Measurements from ENCODE around the gene PDE6B. TPM values are rescaled to one million over a fixed set of nuclear protein-coding genes. Genes with fewer than 3 reads are reported as not detected.
A peak's percentile ranks its signal among the peaks of the same experiment; 100 is the strongest.

The PDE6B gene
- total RNA-seq, 1 experiment from 2014 or later = 12.7 TPM

GRCh38 chr4:610411-611261 is 14.7 kb upstream of the PDE6B start:
- peak; percentile 53 for DNase-seq
- Histone ChIP-seq H3K36me3 (replicated peaks; ENCODE audit: control insufficient read depth, insufficient read depth, low read length) (no peaks in the 10 kb centered on the region), H3K4me3 (ENCODE audit: insufficient read depth, low read depth, low read length) (no peak overlapping the region), H3K27me3 (ENCODE audit: control insufficient read depth, insufficient read depth, low read length) (no peaks in the 10 kb centered on the region)

- DNase-seq = peak; percentile 37
- Histone ChIP-seq H3K4me3 (ENCODE audit: insufficient read depth, low read depth, low read length) (no peak overlapping the region), H3K27me3 (ENCODE audit: control insufficient read depth, insufficient read depth, low read length) (no peaks in the 10 kb centered on the region), H3K36me3 (replicated peaks; ENCODE audit: control insufficient read depth, insufficient read depth, low read length) (no peaks in the 10 kb centered on the region)
Observed at GRCh38 chr4:612052-612748, 13.2 kb upstream of the PDE6B start.

GRCh38 chr4:612749-613125 is 12.6 kb upstream of the PDE6B start:
- no peak for DNase-seq
- no peaks in the 10 kb centered on the region for H3K36me3 ChIP-seq (replicated peaks; ENCODE audit: control insufficient read depth, insufficient read depth, low read length)

GRCh38 chr4:613126-613525 is 12.2 kb upstream of the PDE6B start:
- DNase-seq = no peak
- Histone ChIP-seq H3K36me3 (replicated peaks; ENCODE audit: control insufficient read depth, insufficient read depth, low read length) (no peaks in the 10 kb centered on the region), H3K4me3 (ENCODE audit: insufficient read depth, low read depth, low read length) (no peak overlapping the region), H3K27me3 (ENCODE audit: control insufficient read depth, insufficient read depth, low read length) (no peaks in the 10 kb centered on the region)

More at GRCh38 chr4:612749-613125, 12.6 kb upstream of the PDE6B start:
- Histone ChIP-seq H3K4me3 (ENCODE audit: insufficient read depth, low read depth, low read length) (no peak overlapping the region), H3K27me3 (ENCODE audit: control insufficient read depth, insufficient read depth, low read length) (no peaks in the 10 kb centered on the region)

GRCh38 chr4:616091-616490 is 9.3 kb upstream of the PDE6B start:
- no peak for DNase-seq
- H3K36me3 ChIP-seq (replicated peaks; ENCODE audit: control insufficient read depth, insufficient read depth, low read length) = no peaks in the 10 kb centered on the region
- no peak overlapping the region for H3K4me3 ChIP-seq (ENCODE audit: insufficient read depth, low read depth, low read length)
- no peaks in the 10 kb centered on the region for H3K27me3 ChIP-seq (ENCODE audit: control insufficient read depth, insufficient read depth, low read length)

- Histone ChIP-seq H3K36me3 (replicated peaks; ENCODE audit: control insufficient read depth, insufficient read depth, low read length) (no peaks in the 10 kb centered on the region), H3K27me3 (ENCODE audit: control insufficient read depth, insufficient read depth, low read length) (no peaks in the 10 kb centered on the region), H3K4me3 (ENCODE audit: insufficient read depth, low read depth, low read length) (no peak overlapping the region)
- peak; percentile 38 for DNase-seq
Observed at GRCh38 chr4:616911-617643, 8.3 kb upstream of the PDE6B start.

GRCh38 chr4:617644-618641 is 7.4 kb upstream of the PDE6B start:
- Histone ChIP-seq H3K27me3 (ENCODE audit: control insufficient read depth, insufficient read depth, low read length) (no peaks in the 10 kb centered on the region), H3K4me3 (ENCODE audit: insufficient read depth, low read depth, low read length) (no peak overlapping the region), H3K36me3 (replicated peaks; ENCODE audit: control insufficient read depth, insufficient read depth, low read length) (no peaks in the 10 kb centered on the region)
- peak; percentile 70 for DNase-seq

- no peaks in the 10 kb centered on the region for H3K36me3 ChIP-seq (replicated peaks; ENCODE audit: control insufficient read depth, insufficient read depth, low read length)
- H3K27me3 ChIP-seq (ENCODE audit: control insufficient read depth, insufficient read depth, low read length) = no peaks in the 10 kb centered on the region
- H3K4me3 ChIP-seq (ENCODE audit: insufficient read depth, low read depth, low read length) = no peak overlapping the region
- DNase-seq = no peak
Observed at GRCh38 chr4:620201-620600, 5.2 kb upstream of the PDE6B start.

GRCh38 chr4:620851-621261 is 4.5 kb upstream of the PDE6B start:
- Histone ChIP-seq H3K4me3 (ENCODE audit: insufficient read depth, low read depth, low read length) (no peak overlapping the region), H3K27me3 (ENCODE audit: control insufficient read depth, insufficient read depth, low read length) (no peaks in the 10 kb centered on the region)
- DNase-seq = peak; percentile 46

GRCh38 chr4:621296-622070 is 3.9 kb upstream of the PDE6B start:
- no peaks in the 10 kb centered on the region for H3K36me3 ChIP-seq (replicated peaks; ENCODE audit: control insufficient read depth, insufficient read depth, low read length)
- no peak overlapping the region for H3K4me3 ChIP-seq (ENCODE audit: insufficient read depth, low read depth, low read length)
- DNase-seq = peak; percentile 44
- no peaks in the 10 kb centered on the region for H3K27me3 ChIP-seq (ENCODE audit: control insufficient read depth, insufficient read depth, low read length)

More at GRCh38 chr4:620851-621261, 4.5 kb upstream of the PDE6B start:
- no peaks in the 10 kb centered on the region for H3K36me3 ChIP-seq (replicated peaks; ENCODE audit: control insufficient read depth, insufficient read depth, low read length)

- DNase-seq = peak; percentile 34
- Histone ChIP-seq H3K4me3 (ENCODE audit: insufficient read depth, low read depth, low read length) (no peak overlapping the region), H3K36me3 (replicated peaks; ENCODE audit: control insufficient read depth, insufficient read depth, low read length) (no peaks in the 10 kb centered on the region), H3K27me3 (ENCODE audit: control insufficient read depth, insufficient read depth, low read length) (no peaks in the 10 kb centered on the region)
Observed at GRCh38 chr4:622071-622995, 3.0 kb upstream of the PDE6B start.

- Histone ChIP-seq H3K36me3 (replicated peaks; ENCODE audit: control insufficient read depth, insufficient read depth, low read length) (no peaks in the 10 kb centered on the region), H3K4me3 (ENCODE audit: insufficient read depth, low read depth, low read length) (no peak overlapping the region), H3K27me3 (ENCODE audit: control insufficient read depth, insufficient read depth, low read length) (no peaks in the 10 kb centered on the region)
- peak; percentile 39 for DNase-seq
Observed at GRCh38 chr4:622996-623913, 2.1 kb upstream of the PDE6B start.
